ENCODE measurements around the gene CACNB4.
"Not testable (repeated sequence)": the region's sequence is repeated elsewhere in the genome, so short reads cannot be mapped to it uniquely, and the experiment has no call there.

CACNB4 gene

DNA sequence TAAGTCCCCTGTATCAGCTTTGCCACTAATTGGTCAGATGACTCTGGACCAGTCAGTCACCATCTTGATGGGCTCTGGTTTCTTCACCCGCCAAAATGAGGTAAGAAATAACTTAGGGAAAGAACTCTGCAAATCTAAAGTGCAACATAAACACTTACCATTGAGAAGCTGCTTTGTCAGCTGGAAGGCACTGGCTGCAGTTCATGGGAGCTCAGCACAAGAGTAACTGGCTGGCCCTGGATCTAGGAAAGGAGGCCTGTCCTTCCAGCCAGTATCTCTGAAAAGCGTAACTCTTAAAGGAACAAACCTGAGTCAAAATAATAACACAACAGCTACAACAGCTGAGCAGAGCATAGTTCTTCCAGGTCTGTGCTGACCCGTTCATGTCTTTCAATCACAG, 123.9 kb downstream of the CACNB4 start:
- no peak for DNase-seq

- peak; percentile 22 for DNase-seq
Measured at GRCh38 chr2:151973901-151974199, 125.0 kb downstream of the CACNB4 start.

GRCh38 chr2:151973013-151973900, 125.6 kb downstream of the CACNB4 start:
- no peak for DNase-seq

GRCh38 chr2:151972241-151973012, 126.4 kb downstream of the CACNB4 start:
- no peak for DNase-seq

DNA sequence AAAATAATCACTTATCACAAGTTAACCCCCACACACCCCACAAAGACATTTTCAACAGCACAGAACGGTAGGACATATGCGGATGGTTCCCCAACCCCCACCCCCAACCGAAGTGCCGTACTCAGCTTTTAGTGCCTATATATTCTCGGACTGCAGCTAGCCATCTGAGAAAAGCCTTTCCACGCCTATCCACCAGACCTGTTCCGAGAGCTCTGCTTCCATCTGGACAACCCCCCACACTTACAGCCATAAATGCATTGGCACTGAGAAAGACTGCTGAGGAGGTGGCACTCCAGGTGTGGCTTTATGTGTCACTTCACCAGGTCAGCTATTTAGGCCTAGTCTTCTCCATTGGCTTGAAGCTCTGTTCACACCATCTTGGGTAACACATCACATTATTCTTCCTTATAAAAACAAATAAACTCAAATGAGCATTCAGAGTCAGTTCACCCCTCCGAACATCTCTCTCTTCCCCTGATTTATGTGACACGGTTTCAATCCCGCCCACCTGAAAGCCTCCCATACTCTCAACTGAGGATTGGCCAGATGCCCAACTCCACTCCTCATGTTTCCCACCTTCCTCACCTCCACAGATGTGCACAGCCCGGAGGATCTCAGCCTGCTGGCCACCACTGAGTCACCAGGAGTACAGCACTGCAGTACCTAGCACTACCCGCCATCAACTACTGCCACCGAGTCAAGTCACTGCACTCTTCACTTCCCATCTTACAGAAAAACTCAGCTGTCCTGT, 127.4 kb downstream of the CACNB4 start:
- DNase-seq, result no peak

DNA sequence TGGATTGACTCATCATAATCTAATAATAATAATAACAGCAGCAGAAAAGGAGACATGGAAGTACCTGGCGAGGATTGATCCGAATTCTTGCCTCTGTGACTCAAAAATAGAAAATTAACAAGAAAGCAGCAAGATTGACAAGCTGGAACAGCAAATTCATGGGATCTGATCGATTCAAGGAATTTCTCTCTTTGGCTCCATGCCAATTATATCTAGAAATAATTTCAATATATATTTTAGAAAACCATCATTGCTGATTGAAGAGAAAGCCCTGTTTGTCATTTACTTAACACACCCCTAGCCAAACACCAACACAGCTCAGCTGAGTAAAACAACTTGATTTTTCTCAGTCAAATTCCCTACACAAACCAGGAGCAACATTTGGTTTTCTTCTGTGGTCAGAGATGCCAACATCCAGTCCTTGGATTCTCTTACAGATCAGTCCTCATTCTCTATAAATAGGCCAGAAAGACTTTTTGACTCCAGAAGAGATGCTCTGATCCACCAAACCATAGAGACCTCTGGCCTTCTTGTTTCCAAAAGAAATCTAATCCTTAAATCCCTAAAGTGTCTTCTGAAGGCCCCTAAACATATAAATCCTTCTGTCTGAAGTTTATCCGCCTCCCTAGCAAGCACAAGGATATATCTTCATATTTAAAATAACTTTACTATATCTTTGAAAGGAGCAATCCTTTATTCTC, 129.9 kb downstream of the CACNB4 start:
- no peak for DNase-seq

- DNase-seq, result no peak
Measured at GRCh38 chr2:151967829-151968722, 130.8 kb downstream of the CACNB4 start.

DNA sequence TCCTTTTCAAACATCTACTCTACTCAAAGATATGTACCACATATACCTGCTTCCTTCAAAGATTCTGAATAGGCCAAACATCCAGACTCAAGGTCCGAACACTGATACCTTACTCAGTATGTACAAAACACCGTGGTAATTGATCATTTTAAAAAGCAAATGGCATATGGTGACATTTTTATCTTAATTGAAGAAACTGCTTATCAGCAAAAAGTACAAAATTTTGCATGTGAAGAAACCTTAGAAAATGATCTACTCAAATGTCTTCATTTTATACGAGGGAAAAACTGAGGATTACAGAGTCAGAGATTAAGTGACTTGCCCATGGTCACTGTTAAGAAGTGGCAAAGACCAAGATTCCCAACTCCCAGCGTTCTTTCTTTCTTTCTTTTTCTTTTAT, 133.0 kb downstream of the CACNB4 start:
- DNase-seq, result no peak

DNA sequence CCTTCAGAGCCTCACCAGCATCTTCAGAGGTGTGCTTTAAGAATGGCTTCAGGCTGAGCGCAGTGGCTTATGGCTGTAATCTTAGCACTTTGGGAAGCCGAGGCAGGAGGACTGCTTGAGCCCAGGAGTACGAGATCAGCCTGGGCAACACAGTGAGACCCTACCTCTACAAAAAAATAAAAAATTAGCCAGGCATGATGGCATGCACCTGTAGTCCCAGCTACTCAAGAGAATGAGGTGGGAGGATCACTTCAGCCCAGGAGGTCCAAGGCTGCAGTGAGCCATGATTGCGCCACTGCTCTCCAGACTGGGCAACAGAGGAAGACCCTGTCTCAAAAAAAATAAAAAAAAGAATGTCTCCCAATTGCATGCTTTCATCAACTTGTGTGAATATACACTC, 137.3 kb downstream of the CACNB4 start:
- DNase-seq, result no peak

- no peak for DNase-seq
Measured at GRCh38 chr2:151959238-151959637, 139.6 kb downstream of the CACNB4 start.

DNA sequence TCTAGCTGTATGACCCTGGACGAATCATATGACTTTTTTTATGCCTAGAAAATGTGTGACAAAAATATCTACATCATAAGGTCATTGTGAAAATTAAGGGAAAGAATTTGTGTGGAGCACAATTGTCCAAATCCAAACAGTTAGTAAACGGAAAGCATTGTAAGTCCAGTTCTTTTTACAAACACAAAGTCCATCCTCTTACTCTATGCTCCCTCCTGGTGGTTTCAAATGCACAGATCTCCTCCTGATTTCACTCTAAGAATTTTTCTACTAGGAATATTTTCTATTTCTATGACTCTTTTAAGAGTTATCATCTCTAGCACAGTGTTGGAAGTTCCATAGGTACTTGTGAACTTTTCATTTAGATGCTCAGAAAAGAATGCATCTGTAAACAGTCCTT, 145.4 kb downstream of the CACNB4 start:
- DNase-seq, result no peak

- no peak for DNase-seq
Measured at GRCh38 chr2:151952691-151953456, 146.0 kb downstream of the CACNB4 start.

- peak; percentile 5 for DNase-seq
Measured at GRCh38 chr2:151947813-151948165, 151.1 kb downstream of the CACNB4 start.

DNA sequence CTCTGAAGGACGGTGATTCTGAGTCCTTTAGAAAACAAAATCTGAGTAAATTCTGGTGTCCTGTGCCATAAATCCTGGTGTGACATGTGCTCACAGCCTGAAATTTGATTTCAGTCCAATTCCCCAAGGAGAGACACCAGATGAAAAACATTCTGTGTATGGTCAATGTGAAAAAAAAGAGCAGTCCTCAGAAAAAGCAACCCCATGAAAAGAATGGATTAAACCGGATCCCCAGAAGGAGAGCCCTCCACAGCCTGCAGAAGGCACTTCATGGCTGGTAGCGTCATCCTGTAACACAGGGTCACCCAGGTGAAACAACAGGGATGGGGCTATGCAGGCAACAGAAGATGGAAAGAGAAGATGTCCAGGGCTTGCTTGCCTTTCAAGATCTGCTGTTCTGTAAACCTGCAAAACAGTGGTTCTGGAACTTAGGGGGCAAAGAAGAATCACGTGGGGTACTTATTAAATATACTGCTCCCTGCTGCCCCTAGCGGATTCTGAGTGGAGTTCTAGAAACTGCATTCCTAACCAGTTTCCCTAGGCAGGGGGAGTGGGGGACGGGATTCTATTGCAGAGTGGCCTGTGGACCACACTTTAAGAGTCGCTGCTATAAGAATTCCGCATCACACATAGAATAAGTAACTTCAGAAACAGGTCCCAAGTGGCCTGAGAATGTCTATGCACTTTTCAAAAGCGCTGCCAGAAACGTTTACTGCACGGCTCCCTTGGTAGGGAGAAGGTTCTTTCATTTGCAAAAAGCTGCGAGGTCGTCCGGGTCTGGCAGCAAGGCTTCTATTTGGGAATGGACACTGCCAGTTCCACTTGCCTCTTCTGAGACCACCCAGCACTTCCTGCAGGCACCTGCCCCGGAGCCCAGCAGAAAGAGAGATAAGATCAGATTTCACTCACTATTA, 151.7 kb downstream of the CACNB4 start:
- DNase-seq, result peak; percentile 7

- no peak for DNase-seq
Measured at GRCh38 chr2:151946250-151946884, 152.5 kb downstream of the CACNB4 start.

DNA sequence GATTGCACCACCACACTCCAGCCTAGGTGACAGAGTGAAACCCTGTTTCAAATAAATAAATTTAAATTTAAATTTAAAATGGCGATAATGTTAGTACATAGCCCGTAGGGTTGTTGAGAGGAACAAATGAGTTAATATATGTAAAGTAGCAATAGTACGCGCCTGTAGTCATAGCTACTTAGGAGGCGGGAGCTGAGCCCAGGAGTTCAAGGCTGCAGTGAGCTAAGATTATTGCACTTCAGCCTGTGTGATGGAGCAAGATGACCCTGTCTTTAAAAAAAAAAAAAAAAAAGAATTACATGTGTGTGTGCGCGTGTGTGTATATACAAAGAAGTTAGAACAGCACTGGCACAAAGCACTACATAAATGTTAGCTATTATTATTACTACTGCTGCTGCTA, 153.2 kb downstream of the CACNB4 start:
- DNase-seq, result no peak

- DNase-seq, result no peak
Measured at GRCh38 chr2:151945186-151945585, 153.7 kb downstream of the CACNB4 start.

DNA sequence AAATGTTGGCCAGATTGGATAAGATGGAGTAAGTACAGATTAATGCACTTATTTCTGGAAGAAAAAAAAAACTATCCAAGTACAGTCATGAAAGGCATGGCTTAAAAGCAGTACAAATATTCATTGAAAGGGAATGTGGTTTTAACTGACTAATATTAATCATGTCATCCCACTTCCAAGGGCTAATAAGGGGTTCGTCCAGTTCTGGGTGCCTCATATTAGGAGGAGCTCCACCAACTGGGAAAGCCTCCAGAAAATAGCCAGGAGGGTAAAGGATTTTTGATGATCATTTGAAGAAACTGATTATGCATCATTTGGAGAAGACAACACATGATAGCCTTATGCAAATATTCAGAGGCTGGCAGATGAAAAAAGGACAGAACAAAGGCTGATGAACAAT, 155.4 kb downstream of the CACNB4 start:
- DNase-seq, result no peak

DNA sequence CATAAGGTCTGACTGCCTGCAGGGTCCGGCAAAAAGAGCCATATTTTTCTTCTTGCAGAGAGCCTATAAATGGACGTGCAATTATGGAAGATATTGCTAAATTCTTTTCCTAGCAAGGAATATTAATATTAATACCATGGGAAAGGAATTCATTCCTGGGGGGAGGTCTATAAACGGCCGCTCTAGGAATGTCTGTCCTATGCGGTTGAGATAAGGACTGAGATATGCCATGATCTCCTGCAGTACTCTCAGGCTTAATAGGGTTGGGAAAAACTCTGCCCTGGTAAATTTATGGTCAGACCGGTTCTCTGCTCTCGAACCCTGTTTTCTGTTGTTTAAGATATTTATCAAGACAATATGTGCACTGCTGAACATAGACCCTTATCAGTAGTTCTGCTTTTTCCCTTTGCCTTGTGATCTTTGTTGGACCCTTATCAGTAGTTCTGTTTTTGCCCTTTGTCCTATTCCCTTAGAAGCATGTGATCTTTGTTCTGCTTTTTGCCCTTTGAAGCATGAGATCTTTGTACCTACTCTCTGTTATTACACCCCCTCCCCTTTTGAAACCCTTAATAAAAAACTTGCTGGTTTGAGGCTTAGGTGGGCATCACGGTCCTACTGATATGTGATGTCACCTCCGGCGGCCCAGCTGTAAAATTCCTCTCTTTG, 156.2 kb downstream of the CACNB4 start:
- DNase-seq, result not testable (repeated sequence)

All from fibroblast of skin of scalp (primary cell).